GM19463 (cell line): ENCODE measurements around the gene FBXL17.
A peak's percentile ranks its signal among the peaks of the same experiment; 100 is the strongest.

Source experiments
- ATAC-seq: cut with Tn5 transposase; IDR thresholded peaks from one replicate; pipeline ENCODE4 v1.9.1; 2021; ENCODE audit warnings: mild to moderate bottlenecking, moderate library complexity; ENCODE audit not compliant: unreplicated experiment

Gene FBXL17

GRCh38 chr5:107826311-107827000 lies 555.4 kb downstream of the FBXL17 start:
- no peak for ATAC-seq

DNA sequence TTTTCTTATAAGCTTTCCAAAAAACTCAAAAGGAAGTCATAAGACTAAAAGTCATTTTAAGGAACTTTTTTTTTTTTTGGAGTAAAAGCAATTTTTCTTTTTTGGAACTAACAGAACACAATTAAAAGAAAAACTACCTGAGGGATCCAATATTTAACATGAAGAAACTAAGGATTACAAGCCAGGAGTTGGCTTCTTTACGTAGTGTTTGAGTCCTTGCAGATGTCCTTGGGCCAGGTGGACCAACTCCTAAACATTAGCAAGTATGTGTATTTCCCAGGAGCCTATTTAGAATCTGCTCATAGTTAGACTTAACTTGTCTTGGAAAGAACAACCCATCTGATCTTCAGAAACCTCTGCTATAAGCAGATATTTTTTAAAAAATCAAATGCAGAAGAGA lies 557.1 kb downstream of the FBXL17 start:
- ATAC-seq = no peak

GRCh38 chr5:107821288-107821687 lies 560.6 kb downstream of the FBXL17 start:
- no peak for ATAC-seq

GRCh38 chr5:107820429-107820828 lies 561.5 kb downstream of the FBXL17 start:
- no peak for ATAC-seq

DNA sequence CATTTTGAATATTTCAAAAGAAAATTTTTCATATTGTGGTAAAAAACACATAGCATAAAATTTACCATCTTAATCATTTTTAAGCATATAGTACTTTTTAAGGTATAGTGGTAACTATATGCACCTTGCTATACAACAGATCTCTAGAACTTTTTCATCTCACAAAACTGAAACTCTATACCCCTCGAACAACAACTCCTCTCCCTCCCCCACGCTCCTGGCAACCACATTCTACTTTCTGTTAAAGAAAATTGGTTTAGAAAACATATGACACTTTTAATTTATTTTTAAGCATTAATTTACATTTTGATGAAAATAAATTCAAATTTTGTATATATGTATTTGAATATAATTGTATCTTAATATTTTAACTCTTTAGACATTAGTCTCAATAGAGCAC lies 563.9 kb downstream of the FBXL17 start:
- no peak for ATAC-seq

DNA sequence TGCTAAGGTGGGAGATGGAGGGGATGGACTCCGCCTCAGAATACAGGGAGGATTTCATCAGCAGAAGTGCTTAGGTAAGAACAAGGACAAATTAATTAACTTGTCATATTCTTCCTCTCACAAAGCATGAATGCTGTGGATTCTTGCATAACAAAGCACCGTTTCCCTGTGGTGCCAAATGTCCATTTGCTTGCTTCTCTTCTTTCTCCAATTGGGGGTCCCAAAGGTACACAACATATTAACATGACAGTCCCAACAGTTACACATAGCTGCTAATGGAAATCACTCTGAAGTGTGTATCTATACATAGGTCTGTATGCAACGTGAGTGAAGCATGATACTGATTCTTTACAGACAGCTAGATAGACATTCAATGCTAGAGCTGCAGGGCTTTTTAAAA lies 564.5 kb downstream of the FBXL17 start:
- no peak for ATAC-seq

GRCh38 chr5:107815109-107815508 lies 566.8 kb downstream of the FBXL17 start:
- ATAC-seq = no peak

DNA sequence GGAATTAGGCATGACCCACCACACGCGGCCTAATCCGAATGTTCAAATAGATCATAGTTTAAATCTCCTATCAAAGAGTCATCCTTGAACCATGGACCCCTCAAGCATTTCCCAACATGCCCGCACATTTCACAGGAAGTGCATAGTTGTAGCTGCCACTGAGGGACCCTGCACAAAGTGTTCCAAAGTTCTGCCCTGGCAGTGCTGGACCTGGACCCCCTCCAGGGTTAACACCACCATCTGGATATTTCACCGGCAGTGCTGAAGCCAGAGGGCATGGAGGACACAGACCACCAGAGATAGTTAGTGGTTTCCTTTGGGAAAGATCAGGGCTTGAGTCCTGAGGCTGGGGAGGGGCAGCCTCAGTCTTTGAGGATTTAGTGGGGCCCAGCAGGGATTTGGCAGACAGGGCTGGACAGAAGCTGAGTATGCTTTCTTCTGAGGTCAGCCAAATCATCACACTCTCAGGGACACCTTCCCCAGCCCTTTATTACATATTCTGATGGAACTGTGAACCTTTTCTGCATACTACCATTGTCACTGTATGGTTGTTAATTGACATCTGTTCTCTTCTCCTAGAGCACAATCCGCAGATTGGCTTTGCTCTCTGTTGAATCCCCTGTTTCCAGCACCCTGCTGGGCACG lies 567.6 kb downstream of the FBXL17 start:
- no peak for ATAC-seq

- ATAC-seq = peak; percentile 61
Measured at GRCh38 chr5:107813559-107813958, 568.3 kb downstream of the FBXL17 start.

GRCh38 chr5:107812570-107813141 lies 569.2 kb downstream of the FBXL17 start:
- ATAC-seq = peak; percentile 71

GRCh38 chr5:107809201-107810034 lies 572.5 kb downstream of the FBXL17 start:
- ATAC-seq = no peak
